Endothelial cell of umbilical vein (primary cell): ENCODE data around the gene DLG3. TPM values are rescaled to one million over a fixed set of nuclear protein-coding genes. Genes with fewer than 3 reads are reported as not detected.

ENCODE experiments used
- BruUV-seq: library from RNA; stranded (reverse); fragments of 400-500 nt; replicated peaks from 2 replicates; lab custom pipeline; 2021; lab: Mats Ljungman, UMichigan
- CTCF ChIA-PET: fragments of 300-600, 350-600 bp; sonication (Branson Sonifier 250); formaldehyde crosslinking; loops from one replicate; lab custom pipeline; 2021; ENCODE audit warnings: antibody characterized with exemption, inconsistent platforms; lab: Charles Lee
- POLR2A ChIA-PET: fragments of 300-600, 350-600 bp; sonication (Branson Sonifier 250); formaldehyde crosslinking; loops from one replicate; lab custom pipeline; 2021; ENCODE audit warnings: antibody characterized with exemption, inconsistent platforms; lab: Charles Lee
- DNase-seq: peaks from one replicate; pipeline ENCODE4 v3.0.0-alpha.2; 2011; ENCODE audit warnings: low read depth, low spot score
- FAIRE-seq: peaks from 2 replicates; lab custom pipeline; 2011; peaks lifted over from hg19 to GRCh38; lab: Jason Lieb, UNC
- H2AFZ ChIP-seq: 2 replicates; pipeline ENCODE4 v1.6.0; 2012; ENCODE audit warnings: low read depth, low read length, control low read depth, inconsistent platforms
- H3K27ac ChIP-seq: 2 replicates; pipeline ENCODE4 v1.5.1; 2011; ENCODE audit warnings: low read depth, mild to moderate bottlenecking, control low read depth, low read length, moderate library complexity; ENCODE audit not compliant: insufficient read depth
- H3K27me3 ChIP-seq, 2 experiments: 2 replicates each; pipeline versions ENCODE4 v1.6.0 to v1.6.1; 2011; ENCODE audit warnings: low read length in 2 of 2, mixed read lengths in 1 of 2; ENCODE audit not compliant: control insufficient read depth in 2 of 2, insufficient read depth in 2 of 2
- H3K36me3 ChIP-seq, 2 experiments: 2 replicates in 1 of 2; 3 replicates in 1 of 2; pipeline ENCODE4 v1.5.1; 2011; ENCODE audit warnings: low read length in 2 of 2, mild to moderate bottlenecking in 1 of 2, moderate library complexity in 1 of 2; ENCODE audit not compliant: control insufficient read depth in 2 of 2, insufficient read depth in 2 of 2; ENCODE audit errors: extremely low read depth in 1 of 2
- H3K4me1 ChIP-seq: 3 replicates; pipeline ENCODE4 v1.5.1; 2011; ENCODE audit warnings: mild to moderate bottlenecking, low read length; ENCODE audit not compliant: control insufficient read depth, insufficient read depth; ENCODE audit errors: extremely low read depth
- H3K4me2 ChIP-seq: 2 replicates; pipeline ENCODE4 v1.6.1; 2011; ENCODE audit warnings: low read length, control low read depth, mixed read lengths; ENCODE audit not compliant: insufficient read depth
- H3K4me3 ChIP-seq, 3 experiments: fragments of 200-600 bp in 1 of 3; sonication (generic), shearing (Covaris generic) in 1 of 3; replicated peaks in 1 of 3; 2 replicates each; pipeline ENCODE4 v1.5.1; 2011 to 2016; ENCODE audit warnings: control low read depth in 3 of 3, low read length in 3 of 3, mild to moderate bottlenecking in 2 of 3, inconsistent platforms in 1 of 3, low read depth in 1 of 3, moderate library complexity in 1 of 3; ENCODE audit not compliant: insufficient read depth in 1 of 3
- H3K79me2 ChIP-seq: 2 replicates; pipeline ENCODE4 v1.6.0; 2012; ENCODE audit warnings: low read length, inconsistent platforms; ENCODE audit not compliant: control insufficient read depth, insufficient read depth
- H3K9ac ChIP-seq: replicated peaks from 2 replicates; pipeline ENCODE3; 2011; ENCODE audit warnings: low read length, control low read depth; ENCODE audit not compliant: insufficient read depth; ENCODE audit errors: extremely low read depth
- H3K9me1 ChIP-seq: replicated peaks from 3 replicates; pipeline ENCODE4 v1.6.0; 2011; ENCODE audit warnings: mild to moderate bottlenecking, low read length; ENCODE audit not compliant: control insufficient read depth, insufficient read depth; ENCODE audit errors: extremely low read depth
- H3K9me3 ChIP-seq: replicated peaks from 2 replicates; pipeline ENCODE4 v1.5.1; 2012; ENCODE audit warnings: low read length, inconsistent platforms; ENCODE audit not compliant: control insufficient read depth, insufficient read depth
- H4K20me1 ChIP-seq: replicated peaks from 2 replicates; pipeline ENCODE3; 2011; ENCODE audit warnings: mild to moderate bottlenecking, low read length; ENCODE audit not compliant: control insufficient read depth, insufficient read depth; ENCODE audit errors: extremely low read depth
- CTCF ChIP-seq, 2 donors: IDR thresholded peaks; 1 replicate in 1 of 2; 2 replicates in 1 of 2; pipeline ENCODE4 v1.5.1; 2011; ENCODE audit warnings: low read length in 2 of 2, mild to moderate bottlenecking in 2 of 2, moderate library complexity in 2 of 2, control low read depth in 1 of 2, inconsistent platforms in 1 of 2, low read depth in 1 of 2; ENCODE audit not compliant: insufficient read depth in 1 of 2; ENCODE audit errors: extremely low read depth in 1 of 2
- FOS ChIP-seq: IDR thresholded peaks from 2 replicates; pipeline ENCODE4 v1.6.1; 2011; ENCODE audit warnings: mild to moderate bottlenecking, low read length, moderate library complexity, borderline replicate concordance; ENCODE audit not compliant: insufficient read depth
- GATA2 ChIP-seq: IDR thresholded peaks from 2 replicates; pipeline ENCODE4 v1.7.0; 2011; ENCODE audit warnings: low read depth, mild to moderate bottlenecking, moderate library complexity, mixed read lengths, low read length; ENCODE audit not compliant: insufficient read length, insufficient read depth
- MYC ChIP-seq: IDR thresholded peaks from one replicate; pipeline ENCODE4 v1.6.1; 2011; ENCODE audit warnings: mild to moderate bottlenecking, low read depth, low read length
- POLR2A ChIP-seq: IDR thresholded peaks from 2 replicates; pipeline ENCODE4 v1.6.1; 2012; ENCODE audit warnings: low read depth, mild to moderate bottlenecking, control low read depth, low read length
- dilution Hi-C: fragments of 300-500 bp; cut with MboI; formaldehyde crosslinking; loops from one replicate; pipeline ENCODE4 v1.15.0; 2019; ENCODE audit warnings: low sequenced_read_pairs; ENCODE audit not compliant: extremely low pct_ligation_motif_present
- intact Hi-C: fragments of 100-400 bp; cut with micrococcal nuclease; formaldehyde crosslinking; loops from one replicate; pipeline ENCODE4 v1.10.0; 2022
- polyA plus RNA-seq, 4 experiments: library from polyadenylated mRNA; depleted of rRNA in 3 of 4; stranded (reverse) in 3 of 4; unstranded in 1 of 4; fragments of >200 nt; gene quantifications; 2 replicates each; pipeline versions ENCODE4 v1.2.1 to v1.2.3, GENCODE V29; 2011 to 2012; ENCODE audit warnings: missing spikeins in 1 of 4
- total RNA-seq: library from RNA; stranded (reverse); gene quantifications from 2 replicates; pipeline ENCODE4 v1.2.3, GENCODE V29; 2021
- TF ChIP-seq, protein P1 (sequence below): IDR thresholded peaks from 2 replicates; pipeline ENCODE4 v1.6.1; 2011; ENCODE audit not compliant: insufficient read depth, insufficient read length

Gene DLG3
- total and polyA plus RNA-seq, 2 donors (not counting 3 experiments of a cell fraction or from before 2014, with no cell fraction given): 1.2 to 3.2 TPM

GRCh38 chrX:70446380-70447350, 2.0 kb downstream of the DLG3 start:
- Histone ChIP-seq H2AFZ (no peak overlapping the region), H3K4me1 (no peaks in the 10 kb centered on the region), H3K27me3 (peaks cover 15 to 25% of the 10 kb centered on the region in 2 experiments), H3K4me3 (no peak overlapping the region), H3K9me1 (no peaks in the 10 kb centered on the region), H3K36me3 (no peaks in the 10 kb centered on the region), H3K27ac (no peak overlapping the region), H3K9me3 (no peaks in the 10 kb centered on the region), H3K79me2 (no peaks in the 10 kb centered on the region), H3K9ac (no peak overlapping the region), H3K4me2 (no peak overlapping the region), H4K20me1 (no peaks in the 10 kb centered on the region)
- no TSS peak for BruUV-seq
- ChIA-PET POLR2A (no interaction called here), CTCF (no interaction called here)
- dilution Hi-C loops (no loop called here), intact Hi-C loops (no loop called here)
- DNase-seq: no peak
- no peak for FAIRE-seq
- TF ChIP-seq MYC (no peak), CTCF (IDR thresholded peaks at IDR 0.05; ENCODE audit: extremely low read depth in 1 of 2, insufficient read depth in 1 of 2, low read depth in 1 of 2, low read length in 2 of 2) (no peak), GATA2 (no peak), POLR2A (no peak), FOS (no peak)
- TF ChIP-seq, protein P1, sequence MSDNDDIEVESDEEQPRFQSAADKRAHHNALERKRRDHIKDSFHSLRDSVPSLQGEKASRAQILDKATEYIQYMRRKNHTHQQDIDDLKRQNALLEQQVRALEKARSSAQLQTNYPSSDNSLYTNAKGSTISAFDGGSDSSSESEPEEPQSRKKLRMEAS: no peak
